Astrocyte (in vitro differentiated cells and primary cell): ENCODE data around the gene NTM. TPM values are rescaled to one million over a fixed set of nuclear protein-coding genes. Genes with fewer than 3 reads are reported as not detected.

Experiments
- DNase-seq: peaks from one replicate; pipeline ENCODE4 v3.0.0-alpha.2; 2010; ENCODE audit warnings: low read depth
- FAIRE-seq: peaks from 2 replicates; lab custom pipeline; 2011; peaks lifted over from hg19 to GRCh38; lab: Jason Lieb, UNC
- H2AFZ ChIP-seq: 2 replicates; pipeline ENCODE4 v1.6.0; 2012; ENCODE audit warnings: low read depth, low read length, inconsistent platforms
- H3K27ac ChIP-seq: 2 replicates; pipeline ENCODE4 v1.5.1; 2011; ENCODE audit warnings: low read depth, low read length, inconsistent platforms
- H3K27me3 ChIP-seq: 2 replicates; pipeline ENCODE4 v1.6.0; 2011; ENCODE audit warnings: low read length, inconsistent platforms; ENCODE audit not compliant: insufficient read depth
- H3K36me3 ChIP-seq: 2 replicates; pipeline ENCODE4 v1.5.1; 2011; ENCODE audit warnings: low read length, inconsistent platforms; ENCODE audit not compliant: insufficient read depth
- H3K4me1 ChIP-seq: 2 replicates; pipeline ENCODE4 v1.5.1; 2011; ENCODE audit warnings: low read length, inconsistent platforms; ENCODE audit not compliant: insufficient read depth
- H3K4me2 ChIP-seq: 2 replicates; pipeline ENCODE4 v1.6.0; 2012; ENCODE audit warnings: low read length, inconsistent platforms
- H3K4me3 ChIP-seq: 2 replicates; pipeline ENCODE4 v1.5.1; 2011; ENCODE audit warnings: low read depth, mild to moderate bottlenecking, low read length, inconsistent platforms; ENCODE audit not compliant: insufficient read depth
- H3K79me2 ChIP-seq: 2 replicates; pipeline ENCODE4 v1.6.0; 2012; ENCODE audit warnings: mild to moderate bottlenecking, low read length, inconsistent platforms; ENCODE audit not compliant: insufficient read depth
- H3K9ac ChIP-seq: 2 replicates; pipeline ENCODE4 v1.6.0; 2012; ENCODE audit warnings: mild to moderate bottlenecking, low read length, inconsistent platforms
- H3K9me3 ChIP-seq: 2 replicates; pipeline ENCODE4 v1.5.1; 2012; ENCODE audit warnings: low read depth, mild to moderate bottlenecking, low read length, inconsistent platforms; ENCODE audit not compliant: insufficient read depth
- H4K20me1 ChIP-seq: 2 replicates; pipeline ENCODE4 v1.6.0; 2012; ENCODE audit warnings: low read length, inconsistent platforms; ENCODE audit not compliant: insufficient read depth
- H3K27ac Mint-ChIP-seq: one replicate; pipeline ENCODE4 v1.8.0; 2021; ENCODE audit warnings: mild to moderate bottlenecking, mixed read lengths; ENCODE audit not compliant: unreplicated experiment
- H3K27me3 Mint-ChIP-seq: one replicate; pipeline ENCODE4 v1.8.0; 2021; ENCODE audit warnings: low read depth, mixed read lengths; ENCODE audit not compliant: unreplicated experiment
- H3K36me3 Mint-ChIP-seq: one replicate; pipeline ENCODE4 v1.8.0; 2021; ENCODE audit warnings: low read depth, mixed read lengths; ENCODE audit not compliant: unreplicated experiment
- H3K4me1 Mint-ChIP-seq: one replicate; pipeline ENCODE4 v1.8.0; 2021; ENCODE audit warnings: low read depth, mixed read lengths; ENCODE audit not compliant: unreplicated experiment
- H3K4me3 Mint-ChIP-seq: one replicate; pipeline ENCODE4 v1.8.0; 2021; ENCODE audit warnings: mild to moderate bottlenecking, moderate library complexity, mixed read lengths; ENCODE audit not compliant: unreplicated experiment
- H3K9me3 Mint-ChIP-seq: one replicate; pipeline ENCODE4 v1.8.0; 2021; ENCODE audit warnings: mild to moderate bottlenecking, mixed read lengths; ENCODE audit not compliant: unreplicated experiment
- CTCF ChIP-seq: IDR thresholded peaks from 2 replicates; pipeline ENCODE4 v1.5.1; 2011; ENCODE audit warnings: low read depth, mild to moderate bottlenecking, inconsistent platforms, low read length, moderate library complexity; ENCODE audit not compliant: insufficient read depth
- EZH2 ChIP-seq: IDR thresholded peaks from 2 replicates; pipeline ENCODE4 v1.6.1; 2012; ENCODE audit warnings: mild to moderate bottlenecking, low read length, inconsistent platforms; ENCODE audit not compliant: insufficient read depth
- total RNA-seq: library from RNA; stranded (reverse); gene quantifications from 2 replicates; pipeline ENCODE4 v1.2.1, GENCODE V29; 2021

Gene NTM
- total RNA-seq, 1 donor from 2014 or later: 98.2 TPM

GRCh38 chr11:132054822-132055221 is 684.4 kb downstream of the NTM start:
- Histone ChIP-seq H3K4me1 (peaks cover 87% of the 10 kb centered on the region), H3K27ac (peak overlapping the region; percentile 93), H3K4me2 (peak overlapping the region; percentile 57), H2AFZ (no peak overlapping the region), H3K79me2 (peaks cover 64% of the 10 kb centered on the region), H3K9me3 (no peaks in the 10 kb centered on the region), H3K9ac (peak overlapping the region; percentile 62), H3K36me3 (no peaks in the 10 kb centered on the region), H4K20me1 (no peaks in the 10 kb centered on the region), H3K27me3 (no peaks in the 10 kb centered on the region), H3K4me3 (no peak overlapping the region)
- Mint-ChIP-seq H3K9me3 (no peaks in the 10 kb centered on the region), H3K36me3 (no peaks in the 10 kb centered on the region), H3K4me3 (peak overlapping the region; percentile 52), H3K27ac (no peak overlapping the region), H3K27me3 (no peaks in the 10 kb centered on the region), H3K4me1 (peaks cover 34% of the 10 kb centered on the region)
- DNase-seq (peak; percentile 99), FAIRE-seq (peak; percentile 99)
- TF ChIP-seq CTCF: no peak
- no peak for TF ChIP-seq EZH2

- FAIRE-seq: no peak
- Histone ChIP-seq H2AFZ (no peak overlapping the region), H3K4me3 (no peak overlapping the region), H3K27me3 (no peaks in the 10 kb centered on the region), H3K79me2 (peaks cover 65% of the 10 kb centered on the region), H3K9me3 (no peaks in the 10 kb centered on the region), H3K27ac (peak overlapping the region; percentile 93), H4K20me1 (no peaks in the 10 kb centered on the region), H3K36me3 (no peaks in the 10 kb centered on the region), H3K4me2 (peak overlapping the region; percentile 57), H3K9ac (peak overlapping the region; percentile 62), H3K4me1 (peaks cover 91% of the 10 kb centered on the region)
- H3K36me3 Mint-ChIP-seq: no peaks in the 10 kb centered on the region
- H3K27ac Mint-ChIP-seq: no peak overlapping the region
- H3K9me3 Mint-ChIP-seq: no peaks in the 10 kb centered on the region
- H3K4me1 Mint-ChIP-seq: peaks cover 34% of the 10 kb centered on the region
- TF ChIP-seq EZH2 (no peak), CTCF (no peak)
- no peak overlapping the region for H3K4me3 Mint-ChIP-seq
- no peak for DNase-seq
- H3K27me3 Mint-ChIP-seq: no peaks in the 10 kb centered on the region
Observed at GRCh38 chr11:132055296-132055695, 684.9 kb downstream of the NTM start.

GRCh38 chr11:132056689-132057088 is 686.3 kb downstream of the NTM start:
- Mint-ChIP-seq H3K36me3 (no peaks in the 10 kb centered on the region), H3K27me3 (no peaks in the 10 kb centered on the region), H3K27ac (no peak overlapping the region), H3K4me3 (no peak overlapping the region), H3K9me3 (no peaks in the 10 kb centered on the region), H3K4me1 (peaks cover 24% of the 10 kb centered on the region)
- FAIRE-seq (peak; percentile 79), DNase-seq (peak; percentile 95)
- Histone ChIP-seq H3K9me3 (no peaks in the 10 kb centered on the region), H3K4me3 (no peak overlapping the region), H4K20me1 (no peaks in the 10 kb centered on the region), H3K4me2 (peak overlapping the region; percentile 50), H3K4me1 (peaks cover 91% of the 10 kb centered on the region), H2AFZ (no peak overlapping the region), H3K27me3 (no peaks in the 10 kb centered on the region), H3K27ac (peak overlapping the region; percentile 93), H3K79me2 (peaks cover 64% of the 10 kb centered on the region), H3K9ac (peak overlapping the region; percentile 65), H3K36me3 (no peaks in the 10 kb centered on the region)
- TF ChIP-seq EZH2 (no peak), CTCF (no peak)
